ENCODE data around the gene ADGRG6.

Gene ADGRG6

GRCh38 chr6:142301651-142302391, at the start of gene ADGRG6:
ADGRG6 (plus strand) TSS chr6:142302007; CDS start chr6:142302330, 323 bp downstream.
- H3K9me3 ChIP-seq (ENCODE audit: insufficient read depth, low read length): no peaks in the 10 kb centered on the region
- peak within 1 kb of the TSS; percentile 69 for H3K9ac ChIP-seq (ENCODE audit: insufficient read length, low read depth)
- H3K27me3 ChIP-seq (ENCODE audit: insufficient read depth, insufficient read length): peaks cover 38% of the 10 kb centered on the region
- H3K4me1 ChIP-seq (ENCODE audit: insufficient read depth, insufficient read length): no peaks in the 10 kb centered on the region
- TF ChIP-seq SUZ12 (IDR thresholded peaks at IDR 0.05; ENCODE audit: extremely low read depth, insufficient read depth, insufficient read length) (no peak), YY1 (IDR thresholded peaks at IDR 0.05; ENCODE audit: insufficient read depth, insufficient read length) (no peak), ZNF274 (IDR thresholded peaks at IDR 0.05; ENCODE audit: low read depth, low read length) (no peak)
- H3K36me3 ChIP-seq (ENCODE audit: insufficient read depth, insufficient read length, low read length): no peaks in the 10 kb centered on the region
- no peak for DNase-seq (ENCODE audit: low read depth, low spot score)
- H3K4me3 ChIP-seq (ENCODE audit: insufficient read length, low read depth): peak within 1 kb of the TSS; percentile 61

GRCh38 chr6:142254513-142254912, 47.3 kb upstream of the ADGRG6 start:
- DNase-seq (ENCODE audit: low read depth, low spot score): no peak
- Histone ChIP-seq H3K9ac (ENCODE audit: insufficient read length, low read depth) (no peak overlapping the region), H3K9me3 (ENCODE audit: insufficient read depth, low read length) (no peaks in the 10 kb centered on the region), H3K4me3 (ENCODE audit: insufficient read length, low read depth) (no peak overlapping the region), H3K36me3 (ENCODE audit: insufficient read depth, insufficient read length, low read length) (no peaks in the 10 kb centered on the region), H3K4me1 (ENCODE audit: insufficient read depth, insufficient read length) (no peaks in the 10 kb centered on the region), H3K27me3 (ENCODE audit: insufficient read depth, insufficient read length) (no peaks in the 10 kb centered on the region)
- TF ChIP-seq ZNF274 (IDR thresholded peaks at IDR 0.05; ENCODE audit: low read depth, low read length) (no peak), YY1 (IDR thresholded peaks at IDR 0.05; ENCODE audit: insufficient read depth, insufficient read length) (no peak), SUZ12 (IDR thresholded peaks at IDR 0.05; ENCODE audit: extremely low read depth, insufficient read depth, insufficient read length) (no peak)

- Histone ChIP-seq H3K36me3 (ENCODE audit: insufficient read depth, insufficient read length, low read length) (no peaks in the 10 kb centered on the region), H3K4me3 (ENCODE audit: insufficient read length, low read depth) (no peak overlapping the region), H3K9ac (ENCODE audit: insufficient read length, low read depth) (no peak overlapping the region), H3K4me1 (ENCODE audit: insufficient read depth, insufficient read length) (no peaks in the 10 kb centered on the region), H3K9me3 (ENCODE audit: insufficient read depth, low read length) (no peaks in the 10 kb centered on the region), H3K27me3 (ENCODE audit: insufficient read depth, insufficient read length) (no peaks in the 10 kb centered on the region)
- TF ChIP-seq YY1 (IDR thresholded peaks at IDR 0.05; ENCODE audit: insufficient read depth, insufficient read length): no peak
- no peak for TF ChIP-seq ZNF274 (IDR thresholded peaks at IDR 0.05; ENCODE audit: low read depth, low read length)
- TF ChIP-seq SUZ12 (IDR thresholded peaks at IDR 0.05; ENCODE audit: extremely low read depth, insufficient read depth, insufficient read length): no peak
- DNase-seq (ENCODE audit: low read depth, low spot score): no peak
Measured at GRCh38 chr6:142255785-142256184, 46.0 kb upstream of the ADGRG6 start.

- TF ChIP-seq SUZ12 (IDR thresholded peaks at IDR 0.05; ENCODE audit: extremely low read depth, insufficient read depth, insufficient read length): no peak
- TF ChIP-seq YY1 (IDR thresholded peaks at IDR 0.05; ENCODE audit: insufficient read depth, insufficient read length): no peak
- no peak for TF ChIP-seq ZNF274 (IDR thresholded peaks at IDR 0.05; ENCODE audit: low read depth, low read length)
- DNase-seq (ENCODE audit: low read depth, low spot score): no peak
- H3K36me3 ChIP-seq (ENCODE audit: insufficient read depth, insufficient read length, low read length): no peaks in the 10 kb centered on the region
- H3K9ac ChIP-seq (ENCODE audit: insufficient read length, low read depth): no peak overlapping the region
- H3K4me1 ChIP-seq (ENCODE audit: insufficient read depth, insufficient read length): no peaks in the 10 kb centered on the region
- no peak overlapping the region for H3K4me3 ChIP-seq (ENCODE audit: insufficient read length, low read depth)
- no peaks in the 10 kb centered on the region for H3K9me3 ChIP-seq (ENCODE audit: insufficient read depth, low read length)
- H3K27me3 ChIP-seq (ENCODE audit: insufficient read depth, insufficient read length): no peaks in the 10 kb centered on the region
Measured at GRCh38 chr6:142258305-142258704, 43.5 kb upstream of the ADGRG6 start.

- no peak overlapping the region for H3K4me3 ChIP-seq (ENCODE audit: insufficient read length, low read depth)
- TF ChIP-seq YY1 (IDR thresholded peaks at IDR 0.05; ENCODE audit: insufficient read depth, insufficient read length): no peak
- TF ChIP-seq SUZ12 (IDR thresholded peaks at IDR 0.05; ENCODE audit: extremely low read depth, insufficient read depth, insufficient read length): no peak
- TF ChIP-seq ZNF274 (IDR thresholded peaks at IDR 0.05; ENCODE audit: low read depth, low read length): no peak
Measured at GRCh38 chr6:142258757-142259156, 43.0 kb upstream of the ADGRG6 start.

GRCh38 chr6:142260748-142261147, 41.1 kb upstream of the ADGRG6 start:
- Histone ChIP-seq H3K4me1 (ENCODE audit: insufficient read depth, insufficient read length) (no peaks in the 10 kb centered on the region), H3K9ac (ENCODE audit: insufficient read length, low read depth) (no peak overlapping the region), H3K27me3 (ENCODE audit: insufficient read depth, insufficient read length) (no peaks in the 10 kb centered on the region), H3K4me3 (ENCODE audit: insufficient read length, low read depth) (no peak overlapping the region), H3K36me3 (ENCODE audit: insufficient read depth, insufficient read length, low read length) (no peaks in the 10 kb centered on the region), H3K9me3 (ENCODE audit: insufficient read depth, low read length) (no peaks in the 10 kb centered on the region)
- DNase-seq (ENCODE audit: low read depth, low spot score): no peak
- no peak for TF ChIP-seq YY1 (IDR thresholded peaks at IDR 0.05; ENCODE audit: insufficient read depth, insufficient read length)
- no peak for TF ChIP-seq ZNF274 (IDR thresholded peaks at IDR 0.05; ENCODE audit: low read depth, low read length)
- TF ChIP-seq SUZ12 (IDR thresholded peaks at IDR 0.05; ENCODE audit: extremely low read depth, insufficient read depth, insufficient read length): no peak

More at GRCh38 chr6:142258757-142259156, 43.0 kb upstream of the ADGRG6 start:
- Histone ChIP-seq H3K9me3 (ENCODE audit: insufficient read depth, low read length) (no peaks in the 10 kb centered on the region), H3K27me3 (ENCODE audit: insufficient read depth, insufficient read length) (no peaks in the 10 kb centered on the region), H3K36me3 (ENCODE audit: insufficient read depth, insufficient read length, low read length) (no peaks in the 10 kb centered on the region), H3K4me1 (ENCODE audit: insufficient read depth, insufficient read length) (no peaks in the 10 kb centered on the region), H3K9ac (ENCODE audit: insufficient read length, low read depth) (no peak overlapping the region)
- no peak for DNase-seq (ENCODE audit: low read depth, low spot score)

GRCh38 chr6:142262231-142262630, 39.6 kb upstream of the ADGRG6 start:
- no peaks in the 10 kb centered on the region for H3K36me3 ChIP-seq (ENCODE audit: insufficient read depth, insufficient read length, low read length)
- H3K4me3 ChIP-seq (ENCODE audit: insufficient read length, low read depth): no peak overlapping the region
- TF ChIP-seq SUZ12 (IDR thresholded peaks at IDR 0.05; ENCODE audit: extremely low read depth, insufficient read depth, insufficient read length): no peak
- TF ChIP-seq ZNF274 (IDR thresholded peaks at IDR 0.05; ENCODE audit: low read depth, low read length): no peak
- no peak for TF ChIP-seq YY1 (IDR thresholded peaks at IDR 0.05; ENCODE audit: insufficient read depth, insufficient read length)
- H3K9me3 ChIP-seq (ENCODE audit: insufficient read depth, low read length): no peaks in the 10 kb centered on the region
- H3K27me3 ChIP-seq (ENCODE audit: insufficient read depth, insufficient read length): no peaks in the 10 kb centered on the region
- no peak for DNase-seq (ENCODE audit: low read depth, low spot score)
- H3K9ac ChIP-seq (ENCODE audit: insufficient read length, low read depth): no peak overlapping the region
- H3K4me1 ChIP-seq (ENCODE audit: insufficient read depth, insufficient read length): no peaks in the 10 kb centered on the region

Data from NT2/D1 (cell line).